ENCODE measurements around the gene WWOX.
"Not testable (repeated sequence)": the region's sequence is repeated elsewhere in the genome, so short reads cannot be mapped to it uniquely, and the experiment has no call there.

The WWOX gene

DNA sequence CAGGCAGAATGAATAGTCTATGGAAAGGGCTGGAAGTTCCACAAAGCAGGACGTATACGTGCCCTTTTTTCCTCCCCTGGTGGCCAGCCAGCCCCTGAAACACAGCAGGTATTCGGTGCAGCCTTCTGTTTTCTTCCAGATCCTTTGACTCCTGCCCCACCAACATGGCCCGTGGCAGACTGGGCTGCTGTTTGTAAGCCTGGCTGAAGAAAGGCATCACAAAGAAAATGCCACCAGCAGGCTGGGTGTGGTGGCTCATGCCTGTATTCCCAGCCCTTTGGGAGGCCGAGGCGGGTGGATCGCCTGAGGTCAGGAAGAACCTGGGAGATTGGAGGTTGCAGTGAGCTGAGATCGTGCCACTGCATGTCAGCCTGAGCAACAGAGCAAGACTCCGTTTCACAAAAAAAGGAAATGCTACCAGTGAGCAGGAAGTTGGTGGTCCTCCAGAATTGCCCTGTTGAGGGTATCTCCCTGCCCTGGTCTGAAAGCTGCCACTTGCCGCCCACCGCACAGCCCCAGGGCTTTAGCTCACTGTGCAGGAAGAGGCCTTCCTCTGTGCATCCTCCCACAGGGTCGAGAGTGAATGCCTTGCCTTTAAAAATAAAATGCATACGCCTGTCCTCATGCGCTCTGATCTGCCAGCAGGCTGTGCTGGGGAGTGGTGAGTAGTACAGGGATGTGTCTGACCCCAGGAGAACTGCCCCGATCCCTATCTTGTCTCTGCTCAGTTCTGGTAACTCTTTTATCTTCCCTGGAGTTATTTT is 913.4 kb downstream of the WWOX start:
- no peak for DNase-seq

GRCh38 chr16:79013930-79014660 is 914.6 kb downstream of the WWOX start:
- no peak for DNase-seq

- DNase-seq: no peak
Observed at GRCh38 chr16:79018650-79019429, 919.4 kb downstream of the WWOX start.

- DNase-seq: no peak
Observed at GRCh38 chr16:79019431-79019830, 920.0 kb downstream of the WWOX start.

DNA sequence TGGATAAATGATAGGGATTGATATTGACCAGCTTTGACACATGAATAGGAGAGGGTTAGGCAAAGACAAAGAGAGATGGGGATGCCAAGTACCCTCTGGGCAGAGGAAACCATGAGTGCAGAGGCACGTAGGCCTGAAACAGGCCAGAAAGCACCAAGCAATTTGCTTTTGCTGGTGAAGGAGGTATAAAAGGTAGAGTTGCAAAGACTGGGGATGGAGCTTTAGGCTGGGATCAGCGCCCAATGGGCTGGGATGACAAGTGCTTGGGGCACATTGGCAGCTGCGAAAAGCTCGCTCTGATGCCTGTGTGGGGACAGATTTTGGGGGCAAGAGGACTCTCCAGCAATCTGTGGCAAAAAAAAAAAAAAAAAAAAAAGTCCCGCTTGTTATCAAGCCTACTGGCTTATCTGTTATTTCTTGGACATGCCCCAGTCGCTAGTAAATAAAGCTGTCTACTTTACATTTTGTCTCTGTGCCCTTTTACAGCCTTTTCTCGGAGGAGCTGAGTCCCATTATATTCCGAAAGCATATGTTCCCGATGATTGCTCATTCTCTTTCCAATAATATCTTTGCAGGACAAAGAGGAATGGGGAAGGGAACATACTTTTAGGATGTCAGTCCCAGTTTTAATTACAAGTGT is 922.7 kb downstream of the WWOX start:
- no peak for DNase-seq

DNA sequence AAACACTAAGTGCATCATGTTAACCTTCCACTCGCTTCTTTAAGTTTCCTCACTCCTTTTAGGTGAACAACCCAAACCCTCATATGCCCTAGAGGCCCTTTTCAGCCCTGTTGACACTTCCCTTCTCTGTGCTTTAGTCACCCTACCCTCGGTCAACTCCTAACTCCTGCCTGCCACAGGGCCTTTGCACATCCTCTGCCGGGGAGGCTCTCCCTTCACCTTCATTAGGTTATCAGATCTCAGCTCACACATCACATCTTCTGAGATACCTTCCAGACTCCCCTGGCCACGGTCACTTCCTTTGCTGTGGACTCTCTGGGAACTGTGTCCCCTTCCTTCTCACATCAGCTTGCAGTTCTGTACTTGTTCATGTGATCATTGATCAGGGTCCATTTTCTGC is 926.7 kb downstream of the WWOX start:
- DNase-seq: no peak

DNA sequence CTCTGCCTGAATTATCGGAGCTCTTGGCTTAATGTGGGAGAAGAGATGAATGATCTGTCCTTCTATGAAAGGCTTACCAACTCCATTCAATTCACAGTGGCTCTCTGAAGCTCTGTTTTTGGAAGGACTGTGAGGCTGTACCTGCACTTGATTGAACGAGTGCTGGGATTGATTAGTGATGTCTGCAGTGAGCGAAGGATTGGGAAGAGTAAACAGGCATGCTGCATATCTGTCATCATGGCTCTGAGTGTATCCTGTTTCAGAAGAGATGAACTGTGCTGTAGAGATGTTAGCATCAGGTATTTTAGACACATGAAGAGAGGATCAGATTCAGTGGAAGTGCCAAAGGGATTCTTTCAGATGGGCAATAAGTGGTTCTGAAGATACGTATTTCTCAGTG is 937.1 kb downstream of the WWOX start:
- DNase-seq: no peak

DNA sequence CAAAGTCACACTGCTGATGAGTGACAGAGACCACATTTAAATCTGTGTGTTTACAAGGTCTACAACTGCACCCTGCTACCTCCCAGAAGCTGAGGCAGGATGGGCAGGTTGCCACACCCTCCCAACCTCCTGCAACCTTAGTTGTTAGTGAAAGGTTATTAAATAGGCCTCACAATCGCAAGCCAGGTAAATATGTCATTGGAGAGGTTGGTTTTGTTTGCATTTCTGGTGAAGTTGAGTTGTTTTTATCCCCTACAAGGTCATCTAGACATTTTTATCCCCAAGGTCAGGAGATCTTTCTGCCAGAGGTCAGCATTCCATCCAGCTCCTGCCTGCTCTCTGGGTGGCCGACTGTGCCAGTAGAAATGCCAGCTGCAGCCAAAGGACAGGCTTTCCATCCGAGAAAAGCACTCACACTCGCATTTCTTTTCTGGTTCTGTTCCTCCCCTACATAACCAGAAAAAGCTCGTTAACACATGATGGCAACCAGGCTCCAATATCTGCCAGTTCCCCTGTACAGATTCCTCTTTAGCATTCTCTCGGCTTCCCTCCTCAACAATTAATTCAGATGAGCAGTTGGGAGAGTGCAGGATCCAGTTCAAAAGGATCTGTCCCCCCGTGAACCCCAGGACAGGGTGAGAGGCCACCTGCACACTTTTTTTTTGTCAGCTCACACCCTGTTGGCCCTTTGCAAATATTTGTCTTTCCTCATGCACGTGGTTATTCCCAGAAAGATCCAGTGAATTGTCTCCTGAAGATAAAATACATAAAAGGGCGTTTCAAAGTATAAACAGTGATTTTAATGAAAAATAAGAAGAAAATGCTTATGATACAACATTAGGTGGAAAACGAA is 938.3 kb downstream of the WWOX start:
- DNase-seq: no peak

DNA sequence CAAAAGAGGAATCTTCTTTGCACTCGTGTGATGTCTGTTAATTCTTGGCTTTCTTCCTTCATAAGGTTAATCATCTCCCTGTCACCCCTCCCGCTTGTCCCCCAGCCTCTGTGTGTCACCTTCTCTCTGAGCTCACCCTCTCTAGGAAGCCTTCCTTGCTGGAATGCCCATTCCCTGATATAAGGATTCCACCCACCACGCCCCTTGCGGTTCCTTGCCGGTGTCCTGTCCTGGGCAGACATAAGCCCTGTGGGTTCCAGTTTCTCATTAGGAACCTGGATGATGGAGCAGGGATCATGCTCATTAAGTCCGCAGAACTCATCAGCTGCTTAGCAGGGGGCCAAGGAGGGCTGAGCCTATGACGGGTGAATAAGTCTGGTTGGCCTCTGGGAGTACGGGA is 941.8 kb downstream of the WWOX start:
- DNase-seq: no peak

- DNase-seq: no peak
Observed at GRCh38 chr16:79042141-79042540, 942.7 kb downstream of the WWOX start.

DNA sequence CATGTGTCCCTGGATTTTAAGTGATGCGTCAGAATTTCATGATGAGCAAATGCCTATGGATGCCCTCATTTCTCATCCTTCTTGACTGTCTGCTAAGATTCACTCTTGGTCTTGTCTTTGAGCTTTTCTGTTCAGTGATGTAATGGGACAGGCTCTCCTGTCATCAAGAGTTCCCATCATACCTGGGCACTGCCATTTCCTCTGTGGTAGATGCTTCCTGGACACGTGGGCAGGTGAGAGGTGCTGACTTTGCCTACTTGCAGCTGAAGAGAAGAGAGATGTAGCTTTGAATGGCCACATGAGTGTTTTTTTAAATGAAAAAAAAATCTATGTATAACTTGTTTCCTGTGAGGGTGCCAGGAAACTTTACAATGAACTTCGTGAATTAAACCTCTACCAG is 943.4 kb downstream of the WWOX start:
- DNase-seq: no peak

DNA sequence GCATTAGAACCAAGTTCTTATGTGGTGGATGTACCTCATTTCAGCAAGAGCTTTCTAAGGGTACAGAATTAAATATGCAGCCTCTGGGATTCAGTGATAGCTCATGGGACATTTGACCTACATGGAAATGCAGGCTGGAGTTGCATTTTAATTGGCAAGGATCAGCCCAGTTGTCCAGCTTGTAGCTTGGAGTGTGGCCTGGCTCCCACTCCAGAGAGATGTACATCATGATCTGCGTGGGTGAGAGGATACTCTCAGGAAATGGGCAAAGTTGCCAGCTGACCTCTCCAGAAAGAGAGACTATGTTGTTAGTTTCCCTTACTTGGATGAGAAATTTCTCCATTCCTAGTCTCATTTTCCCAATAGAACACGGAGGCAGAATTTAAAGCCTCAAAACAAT is 945.7 kb downstream of the WWOX start:
- DNase-seq: no peak

GRCh38 chr16:79047337-79047736 is 947.9 kb downstream of the WWOX start:
- no peak for DNase-seq

GRCh38 chr16:79049040-79049439 is 949.6 kb downstream of the WWOX start:
- DNase-seq: no peak

DNA sequence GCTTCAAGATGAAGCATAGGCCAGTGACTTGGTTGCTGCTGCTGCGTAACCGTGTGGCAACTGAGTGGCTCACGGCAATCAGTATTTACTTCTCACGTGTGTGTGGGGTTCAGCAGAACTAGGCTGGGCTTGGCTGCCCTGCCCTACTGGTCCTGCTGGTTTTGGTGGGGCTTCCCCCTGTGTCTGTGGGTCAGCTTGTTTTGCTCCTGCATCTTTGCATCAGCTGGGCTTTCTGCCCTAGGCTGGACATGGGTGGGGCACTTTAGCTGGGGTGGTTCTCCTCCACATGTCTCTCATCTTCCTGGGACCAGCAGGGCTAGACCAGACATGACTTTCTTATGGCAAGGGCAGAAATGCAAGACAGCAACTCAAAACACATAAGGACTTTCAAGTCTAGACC is 950.6 kb downstream of the WWOX start:
- no peak for DNase-seq

DNA sequence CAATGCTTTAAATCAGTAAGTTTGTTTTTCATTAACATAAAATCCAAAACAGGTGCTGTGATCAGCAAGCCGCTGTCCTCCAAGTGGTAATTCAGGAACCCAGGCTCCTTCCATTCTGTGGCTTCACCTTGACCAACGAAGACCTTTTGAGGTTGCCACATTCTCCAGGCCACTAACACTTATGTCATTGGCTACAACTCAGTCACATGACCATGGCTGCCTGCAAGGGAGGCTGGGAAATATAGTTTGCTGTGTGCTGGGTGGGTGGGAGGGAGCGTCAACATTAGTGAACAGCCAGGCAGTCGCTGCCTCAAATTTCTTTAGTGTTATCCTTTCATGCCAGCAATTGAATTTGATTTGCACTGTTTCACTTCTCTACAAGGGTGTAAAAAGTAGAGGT is 951.9 kb downstream of the WWOX start:
- no peak for DNase-seq

GRCh38 chr16:79052198-79052597 is 952.7 kb downstream of the WWOX start:
- DNase-seq: not testable (repeated sequence)

DNA sequence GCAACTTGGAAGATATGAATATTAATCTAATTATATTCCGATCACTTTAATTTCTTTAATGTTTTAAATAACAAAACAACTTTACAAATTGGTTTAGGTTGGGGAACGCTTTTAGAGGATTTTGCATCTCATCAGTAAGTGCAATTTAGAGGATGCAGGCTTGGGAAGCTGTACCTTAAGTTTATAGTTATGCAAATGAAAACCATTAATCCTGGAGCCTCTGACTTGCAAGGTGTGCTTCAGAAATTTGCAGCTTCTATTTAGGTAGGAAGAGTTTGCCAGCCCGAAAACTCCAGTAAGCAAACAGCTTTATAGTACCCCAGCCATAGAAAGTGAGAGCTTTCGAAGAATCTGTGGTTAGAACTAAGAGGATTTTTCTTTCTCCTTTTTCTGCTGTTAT is 954.1 kb downstream of the WWOX start:
- DNase-seq: no peak

DNA sequence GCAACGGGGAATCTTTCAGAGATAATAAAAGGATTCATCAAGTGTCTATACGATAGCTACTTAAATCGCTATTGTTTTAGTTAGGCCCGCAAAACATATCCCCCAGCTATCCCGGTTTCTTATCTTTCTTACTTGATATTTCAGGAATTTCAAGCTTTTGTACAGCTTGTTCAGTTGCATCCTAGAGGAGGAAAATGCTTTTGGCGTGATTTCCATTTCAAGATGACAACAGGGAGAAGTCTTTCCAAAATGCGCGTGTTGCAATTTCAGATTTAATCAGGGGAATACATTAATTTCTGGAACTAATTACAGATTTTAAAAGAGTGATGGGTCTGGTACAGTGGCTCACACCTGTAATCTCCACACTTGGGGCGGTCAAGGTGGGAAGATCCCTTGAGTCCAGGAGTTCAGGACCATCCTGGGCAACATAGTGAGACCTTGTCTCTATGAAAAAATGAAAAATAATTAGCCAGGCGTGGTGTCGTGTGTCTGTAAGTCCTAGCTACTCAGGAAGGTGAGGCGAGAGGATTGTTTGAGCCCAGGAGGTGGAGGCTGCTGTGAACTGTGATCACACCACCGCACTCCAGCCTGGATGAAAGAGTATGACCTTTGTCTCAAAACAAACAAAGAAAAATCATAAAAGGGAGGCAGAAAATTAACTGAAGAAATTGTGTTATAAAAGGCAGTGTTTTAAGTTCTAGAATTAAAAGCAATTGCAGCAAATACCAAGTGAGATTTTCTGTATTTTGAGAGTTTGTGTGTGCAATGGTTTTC is 954.9 kb downstream of the WWOX start:
- no peak for DNase-seq

GRCh38 chr16:79055251-79055970 is 956.0 kb downstream of the WWOX start:
- DNase-seq: no peak

DNA sequence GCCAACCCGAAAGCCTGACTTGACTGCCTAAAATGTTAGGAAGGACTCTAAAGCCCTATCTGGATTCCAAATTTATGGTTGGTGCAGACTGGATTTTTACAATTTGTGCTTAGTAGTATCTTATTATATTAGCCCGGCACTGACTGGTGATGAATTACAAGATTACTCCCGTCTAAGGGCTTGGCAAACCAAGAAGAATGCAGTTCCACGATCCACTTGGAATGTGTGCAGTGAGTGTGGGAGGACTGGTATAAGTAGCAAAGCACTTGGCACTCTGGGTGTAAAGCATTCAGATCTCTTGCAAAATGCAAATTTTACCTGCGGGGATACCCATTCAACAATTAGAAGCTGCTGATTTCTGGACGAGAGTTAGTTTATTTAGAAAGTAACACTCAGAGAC is 961.7 kb downstream of the WWOX start:
- DNase-seq: no peak
